Measurements from ENCODE around the gene NIM1K.

NIM1K gene

GRCh38 chr5:43286623-43287022, 94.6 kb downstream of the NIM1K start:
- H3K27ac ChIP-seq (ENCODE audit: extremely low read depth, low read depth, low read length): no peak overlapping the region
- no peaks in the 10 kb centered on the region for H3K9me3 ChIP-seq (ENCODE audit: control insufficient read depth, insufficient read depth, low read depth, low read length)
- no peak overlapping the region for H3K4me3 ChIP-seq (ENCODE audit: low read depth, low read length)
- TF ChIP-seq ZNF585B (tag by site-specific recombination; IDR thresholded peaks at IDR 0.05) (no peak), ZNF529 (tag by site-specific recombination; IDR thresholded peaks at IDR 0.05; ENCODE audit: insufficient replicate concordance) (no peak), ZBTB49 (tag by site-specific recombination; IDR thresholded peaks at IDR 0.05; ENCODE audit: low read depth) (no peak), ZNF266 (tag by site-specific recombination; IDR thresholded peaks at IDR 0.05; ENCODE audit: low read depth) (no peak), ZNF548 (tag by site-specific recombination; IDR thresholded peaks at IDR 0.05) (no peak)
- H3K4me1 ChIP-seq (ENCODE audit: control insufficient read depth, insufficient read depth, low read length): no peaks in the 10 kb centered on the region
- ChIA-PET POLR2A (interaction anchor here (0.8 kb wide), 1 partner anchor 26 kb away, joined by 3 read pairs; the partner anchor contains the start of gene HMGCS1), CTCF (interaction anchor here (0.7 to 2.0 kb wide), 4 partner anchors 11 to 224 kb away, joined by 3 to 7 read pairs (median 4); partner anchors contain the start of gene TMEM267)
- peaks cover 16 to 49% of the 10 kb centered on the region in 2 experiments for H3K36me3 ChIP-seq (ENCODE audit: control insufficient read depth in 2 of 2, insufficient read depth in 1 of 2, low read length in 2 of 2)

GRCh38 chr5:43287493-43287892, 95.5 kb downstream of the NIM1K start:
- CTCF ChIA-PET: interaction anchor here (0.9 to 2.0 kb wide), 3 partner anchors 10 to 197 kb away, joined by 4 to 7 read pairs (median 4); partner anchors contain the start of gene TMEM267
- no peak overlapping the region for H3K27ac ChIP-seq (ENCODE audit: extremely low read depth, low read depth, low read length)
- H3K9me3 ChIP-seq (ENCODE audit: control insufficient read depth, insufficient read depth, low read depth, low read length): no peaks in the 10 kb centered on the region

More at GRCh38 chr5:43287493-43287892, 95.5 kb downstream of the NIM1K start:
- POLR2A ChIA-PET: no interaction called here
- no peak overlapping the region for H3K4me3 ChIP-seq (ENCODE audit: low read depth, low read length)
- TF ChIP-seq ZBTB10 (tag by site-specific recombination; IDR thresholded peaks at IDR 0.05) (no peak), ZNF112 (tag by site-specific recombination; IDR thresholded peaks at IDR 0.05) (no peak), ZNF776 (tag by site-specific recombination; IDR thresholded peaks at IDR 0.05; ENCODE audit: borderline replicate concordance) (no peak), ZNF280C (tag by site-specific recombination; IDR thresholded peaks at IDR 0.05) (no peak), ZNF549 (tag by site-specific recombination; IDR thresholded peaks at IDR 0.05) (no peak), ZNF610 (tag by site-specific recombination; IDR thresholded peaks at IDR 0.05; ENCODE audit: borderline replicate concordance) (no peak), ZNF624 (tag by site-specific recombination; IDR thresholded peaks at IDR 0.05) (no peak), IKZF3 (tag by site-specific recombination; IDR thresholded peaks at IDR 0.05) (no peak), ZNF19 (tag by site-specific recombination; IDR thresholded peaks at IDR 0.05; ENCODE audit: low read depth) (no peak), ZNF792 (tag by site-specific recombination; IDR thresholded peaks at IDR 0.05) (no peak)
- H3K36me3 ChIP-seq (ENCODE audit: control insufficient read depth in 2 of 2, insufficient read depth in 1 of 2, low read length in 2 of 2): peaks cover 21 to 58% of the 10 kb centered on the region in 2 experiments
- H3K4me1 ChIP-seq (ENCODE audit: control insufficient read depth, insufficient read depth, low read length): no peaks in the 10 kb centered on the region
